ENCODE measurements around the gene ZNF638. TPM values are rescaled to one million over a fixed set of nuclear protein-coding genes. Genes with fewer than 3 reads are reported as not detected.
A peak's percentile ranks its signal among the peaks of the same experiment; 100 is the strongest.
"Not testable (repeated sequence)": the region's sequence is repeated elsewhere in the genome, so short reads cannot be mapped to it uniquely, and the experiment has no call there.

Gene ZNF638
- 84.9 and 96.8 TPM in 2 replicates for polyA plus RNA-seq (2014; cell fraction: cytosol; rRNA removed)
- polyA plus RNA-seq (2014; cell fraction: nucleus; rRNA removed): 265 and 334 TPM in 2 replicates

GRCh38 chr2:71331581-71332434 lies at the start of gene ZNF638:
ZNF638 (plus strand) TSS chr2:71331782; CDS start chr2:71348955, 17,173 bp downstream.
- DNase-seq (ENCODE audit: low spot score): peak; percentile 90

- no peak for DNase-seq (ENCODE audit: low spot score)
Observed at GRCh38 chr2:71281950-71282349, 49.6 kb upstream of the ZNF638 start.

DNA sequence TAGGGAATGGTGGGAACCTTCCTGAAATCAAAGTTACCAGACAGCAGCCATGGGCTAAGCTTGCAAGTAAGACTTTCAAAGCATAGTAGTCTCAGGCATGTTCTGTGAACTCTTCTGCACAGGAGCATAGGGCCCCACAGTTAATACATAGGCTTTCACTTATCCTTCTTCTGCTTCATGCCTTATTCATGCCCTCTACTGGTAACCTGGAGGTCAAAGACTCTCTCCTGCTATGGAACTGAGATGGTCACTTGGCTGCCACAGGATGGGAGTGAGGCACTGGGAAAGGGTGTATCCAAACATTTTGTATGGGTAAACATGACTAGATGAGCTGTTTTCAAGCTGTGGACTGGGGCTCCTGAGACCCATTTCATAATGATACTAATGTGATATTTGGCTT lies 49.1 kb upstream of the ZNF638 start:
- peak; percentile 13 for DNase-seq (ENCODE audit: low spot score)

GRCh38 chr2:71283131-71283530 lies 48.5 kb upstream of the ZNF638 start:
- DNase-seq (ENCODE audit: low spot score): no peak

DNA sequence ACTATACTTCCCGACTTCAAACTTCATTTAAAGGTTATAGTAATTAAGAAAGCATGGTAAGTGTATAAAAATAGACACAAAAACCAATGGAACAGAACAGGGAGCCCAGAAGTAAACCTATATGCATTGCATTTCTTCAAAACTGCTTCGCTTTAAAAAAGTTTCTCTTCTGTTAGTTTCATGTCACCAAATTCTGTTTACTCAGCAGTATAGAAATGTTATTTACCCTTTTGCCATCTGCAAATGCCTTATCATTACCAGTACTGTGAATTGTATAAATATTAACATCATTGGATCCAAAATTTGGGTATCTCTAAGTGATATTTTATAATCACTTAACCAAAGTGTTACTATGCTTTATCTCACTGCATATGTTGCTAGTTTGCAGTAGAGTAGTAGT lies 45.9 kb upstream of the ZNF638 start:
- DNase-seq (ENCODE audit: low spot score): no peak

DNA sequence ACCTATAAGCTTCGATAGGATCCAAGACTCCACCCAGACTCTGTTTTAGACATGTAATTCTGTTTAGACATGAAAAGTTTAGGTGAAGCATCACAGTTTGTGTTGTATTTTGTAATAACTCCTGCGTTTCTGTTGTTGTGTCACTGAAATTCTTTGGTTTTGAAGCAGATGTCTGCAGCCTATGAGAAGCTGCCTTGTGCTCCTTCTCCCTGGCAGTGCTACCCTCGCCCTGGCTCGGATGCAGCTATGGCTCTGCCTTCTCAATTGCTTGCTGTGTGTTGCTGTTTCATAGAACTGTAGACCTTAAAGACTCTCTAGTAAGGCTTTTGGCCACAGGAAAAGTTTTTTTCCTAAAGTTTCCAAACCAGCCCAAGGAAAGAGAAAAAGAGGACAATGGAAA lies 40.2 kb upstream of the ZNF638 start:
- DNase-seq (ENCODE audit: low spot score): no peak

GRCh38 chr2:71292159-71292558 lies 39.4 kb upstream of the ZNF638 start:
- no peak for DNase-seq (ENCODE audit: low spot score)

DNA sequence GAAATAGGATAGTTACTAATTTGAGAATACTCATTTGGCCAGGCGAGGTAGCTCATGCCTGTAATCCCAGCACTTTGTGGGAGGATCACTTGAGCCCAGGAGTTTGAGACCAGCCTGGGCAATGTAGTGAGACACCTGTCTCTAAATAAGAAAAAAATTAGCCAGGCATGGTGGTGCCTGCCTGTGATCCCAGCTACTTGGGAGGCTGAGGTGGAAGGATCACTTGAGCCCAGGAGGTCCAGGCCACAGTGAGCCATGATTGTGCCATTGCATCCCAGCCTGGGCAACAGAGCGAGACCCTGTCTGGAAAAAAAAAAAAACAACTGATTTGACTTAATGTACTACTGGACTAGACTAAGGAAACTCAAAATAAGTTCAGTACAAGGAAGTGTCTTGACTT lies 32.7 kb upstream of the ZNF638 start:
- DNase-seq (ENCODE audit: low spot score): no peak

- peak; percentile 30 for DNase-seq (ENCODE audit: low spot score)
Observed at GRCh38 chr2:71299507-71299906, 32.1 kb upstream of the ZNF638 start.

- no peak for DNase-seq (ENCODE audit: low spot score)
Observed at GRCh38 chr2:71303849-71304248, 27.7 kb upstream of the ZNF638 start.

DNA sequence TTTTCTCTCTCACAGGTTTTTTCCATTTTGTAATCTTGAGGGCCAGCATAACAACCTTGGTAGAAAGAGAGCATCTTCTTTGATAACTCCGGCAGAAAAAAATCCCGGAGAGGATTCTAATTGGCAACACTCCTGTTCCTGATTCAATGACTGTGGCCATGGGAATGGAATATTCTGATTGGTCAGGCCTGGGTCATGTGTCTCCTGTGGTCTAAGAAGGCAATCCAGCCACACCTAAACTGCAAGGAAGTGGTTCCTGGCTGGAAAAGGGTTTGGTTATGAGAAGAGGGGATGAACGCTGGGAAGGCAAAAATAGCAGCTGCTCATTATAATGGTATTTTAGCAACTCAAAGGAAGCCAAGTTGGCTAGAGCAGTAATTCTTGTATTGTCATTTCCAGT lies 24.8 kb upstream of the ZNF638 start:
- DNase-seq (ENCODE audit: low spot score): no peak

DNA sequence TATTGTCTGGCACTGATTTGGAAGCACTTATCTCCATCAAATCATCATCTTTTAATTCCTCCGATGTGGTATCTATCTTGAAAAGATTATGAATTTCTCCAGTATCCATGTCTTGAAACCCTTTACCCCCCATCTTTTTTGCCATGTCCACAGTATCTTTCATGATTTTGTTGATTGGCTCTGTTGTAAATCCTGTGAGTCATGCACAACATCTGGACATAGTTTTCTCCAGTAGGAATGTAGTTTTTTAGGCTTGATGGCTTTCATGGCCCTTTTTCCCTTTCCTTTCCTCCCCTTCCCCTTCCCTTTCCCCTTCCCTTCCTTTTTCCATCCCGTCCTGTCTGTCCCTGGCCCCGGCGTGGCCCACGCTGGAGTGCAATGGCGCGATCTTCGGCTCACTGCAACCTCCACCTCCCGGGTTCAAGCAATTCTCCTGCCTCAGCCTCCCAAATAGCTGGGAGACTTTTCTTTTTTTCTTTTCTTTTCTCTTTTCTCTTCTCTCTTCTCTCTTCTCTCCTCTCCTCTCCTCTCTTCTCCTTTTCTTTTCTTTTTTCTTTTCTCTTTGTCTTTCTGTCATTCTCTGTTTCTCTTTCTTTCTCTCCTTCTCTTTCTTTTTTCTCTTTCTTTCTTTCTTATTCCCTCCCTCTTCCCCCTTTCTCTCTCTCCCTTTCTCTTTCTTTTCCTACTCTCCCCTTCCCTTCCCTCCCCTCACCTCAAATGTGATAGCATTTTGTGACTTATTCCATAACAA lies 18.4 kb upstream of the ZNF638 start:
- DNase-seq (ENCODE audit: low spot score): no peak

DNA sequence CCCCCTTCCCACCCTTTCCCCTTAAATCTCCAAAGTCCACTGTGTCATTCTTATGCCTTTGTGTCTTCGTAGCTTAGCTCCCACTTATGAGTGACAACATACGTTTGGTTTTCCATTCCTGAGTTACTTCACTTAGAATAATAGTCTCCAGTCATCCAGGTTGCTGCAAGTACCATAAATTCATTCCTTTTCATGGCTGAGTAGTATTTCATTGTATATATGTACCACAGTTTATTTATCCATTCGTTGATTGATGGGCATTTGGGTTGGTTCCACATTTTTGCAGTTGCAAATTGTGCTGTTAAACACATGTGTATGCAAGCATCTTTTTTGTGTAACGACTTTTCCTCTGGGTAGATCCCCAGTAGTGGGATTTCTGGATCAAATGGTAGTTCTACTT lies 14.5 kb upstream of the ZNF638 start:
- DNase-seq (ENCODE audit: low spot score): no peak

DNA sequence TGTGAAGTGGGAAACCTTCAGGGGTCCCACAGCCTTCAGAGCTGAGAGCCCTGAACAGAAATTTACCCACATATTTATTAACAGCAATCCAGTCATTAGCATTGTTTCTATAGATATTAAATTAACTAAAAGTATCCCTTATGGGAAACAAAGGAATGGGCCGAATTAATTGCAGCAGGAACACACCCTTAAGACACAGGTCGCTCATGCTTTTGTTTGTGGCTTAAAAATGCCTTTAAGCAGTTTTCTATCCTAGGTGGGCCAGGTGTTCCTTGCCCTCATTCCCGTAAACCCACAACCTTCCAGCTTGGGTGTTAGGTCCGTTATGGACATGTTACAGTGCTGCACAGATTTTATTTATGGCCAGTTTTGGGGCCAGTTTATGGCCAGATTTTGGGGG lies 13.7 kb upstream of the ZNF638 start:
- DNase-seq (ENCODE audit: low spot score): not testable (repeated sequence)

DNA sequence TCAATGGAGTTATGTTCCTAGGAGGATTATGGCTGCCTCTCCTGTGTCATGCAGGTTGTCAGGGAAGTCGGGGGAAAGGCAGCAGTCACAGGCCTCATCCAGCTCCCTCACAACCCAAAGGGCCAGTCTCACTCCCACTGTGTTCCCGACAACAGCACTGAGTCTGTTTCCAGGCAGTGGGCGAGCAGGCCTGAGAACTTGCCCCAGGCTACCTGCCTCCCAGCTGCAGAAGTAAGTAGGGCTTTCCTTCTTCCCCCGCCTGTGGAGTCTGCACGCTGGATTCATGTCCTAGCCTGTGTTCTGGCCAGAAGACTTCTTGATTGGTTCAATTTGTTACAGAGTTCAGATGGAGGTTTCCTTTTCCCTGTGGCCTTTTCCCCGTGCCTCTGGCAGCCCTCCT lies 8.2 kb upstream of the ZNF638 start:
- no peak for DNase-seq (ENCODE audit: low spot score)

DNA sequence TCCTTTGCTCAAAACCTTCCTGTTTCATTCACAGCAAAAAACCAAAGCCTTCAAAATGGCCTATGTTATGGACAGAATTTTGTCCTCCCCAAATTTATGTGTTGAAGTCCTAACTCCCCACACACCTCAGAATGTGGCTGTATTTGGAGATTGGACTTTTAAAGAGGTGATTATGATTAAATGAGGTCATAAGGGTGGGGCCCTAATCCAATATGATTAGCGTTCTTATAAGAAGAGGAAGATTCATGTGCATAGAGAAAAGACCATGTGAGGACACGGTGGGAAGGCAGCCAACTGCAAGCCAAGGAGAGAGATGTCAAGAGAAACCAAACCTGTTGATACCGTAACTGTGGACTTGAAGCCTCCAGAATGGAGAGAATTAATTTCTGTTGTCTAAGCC lies 4.6 kb upstream of the ZNF638 start:
- no peak for DNase-seq (ENCODE audit: low spot score)

DNA sequence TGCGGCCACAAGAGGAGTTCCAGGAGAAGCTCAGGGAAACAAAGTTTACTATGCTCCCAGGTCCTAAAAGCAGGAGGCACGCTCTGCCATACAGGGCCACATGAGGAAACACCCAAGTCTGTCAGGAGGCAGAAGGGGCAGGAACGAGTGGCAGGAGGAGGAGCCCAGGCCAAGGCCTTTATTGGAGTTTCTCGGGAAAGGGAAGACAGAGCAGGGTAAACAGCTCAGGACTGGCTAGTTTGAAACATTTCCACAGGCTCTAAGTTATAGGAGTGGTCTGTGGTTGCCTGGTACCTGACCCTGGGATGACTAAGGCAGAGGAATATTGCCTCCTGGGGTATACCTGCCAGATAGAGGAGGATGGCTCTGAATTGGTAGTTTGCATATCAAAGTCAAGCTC lies 3.7 kb upstream of the ZNF638 start:
- no peak for DNase-seq (ENCODE audit: low spot score)

DNA sequence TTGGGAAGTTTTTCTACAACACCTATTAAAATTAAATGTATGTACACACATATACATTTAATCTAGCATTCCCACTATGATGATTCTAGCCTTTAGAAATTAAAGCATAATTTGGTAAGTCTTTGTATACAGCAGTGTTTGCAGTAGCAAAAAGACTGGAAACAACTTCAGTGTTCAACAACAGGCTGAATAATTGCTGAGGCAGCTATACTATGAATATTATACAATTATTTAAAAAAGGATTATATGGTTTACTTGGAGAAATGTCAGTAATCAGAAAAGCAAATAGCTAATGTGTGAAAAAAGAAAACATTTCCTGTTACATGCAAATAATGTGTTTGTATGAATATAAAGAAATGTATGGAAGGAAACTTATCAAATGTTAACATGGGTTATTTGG lies 1.4 kb upstream of the ZNF638 start:
- DNase-seq (ENCODE audit: low spot score): no peak

DNA sequence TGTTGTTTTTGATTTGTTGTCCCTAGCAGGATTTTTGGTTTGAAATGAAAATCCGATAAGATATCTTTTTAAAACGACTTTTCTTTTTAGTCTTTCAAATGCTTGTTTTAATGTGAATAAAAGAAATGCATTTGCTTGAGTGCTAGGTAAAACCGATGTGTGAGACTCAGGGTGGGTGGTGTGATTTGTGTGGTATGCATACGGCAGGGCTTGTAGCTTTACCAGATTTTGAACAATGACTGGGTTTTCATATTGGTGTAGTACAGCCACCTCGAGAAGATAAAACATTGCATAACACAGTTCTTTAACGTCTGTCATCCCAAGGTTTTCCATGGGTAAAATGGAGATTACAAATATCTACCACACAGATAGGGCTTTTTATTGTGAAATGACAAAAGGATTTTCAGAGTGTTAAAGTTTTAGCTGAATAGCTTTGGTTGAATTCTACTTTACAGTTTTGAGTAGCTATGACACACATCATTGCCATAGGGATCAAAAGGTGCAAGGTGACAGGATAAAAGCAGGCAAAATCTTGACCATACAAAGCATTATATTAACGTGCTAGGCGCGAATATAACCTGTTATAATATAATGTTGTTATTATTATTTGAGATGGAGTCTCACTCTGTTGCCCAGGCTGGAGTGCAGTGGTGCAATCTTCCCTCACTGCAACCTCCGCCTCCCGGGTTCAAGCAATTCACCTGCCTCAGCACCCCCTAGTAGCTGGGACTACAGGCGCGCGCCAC lies 824 bp upstream of the ZNF638 start:
- no peak for DNase-seq (ENCODE audit: low spot score)

GRCh38 chr2:71331331-71331580 lies 326 bp upstream of the ZNF638 start:
- not testable (repeated sequence) for DNase-seq (ENCODE audit: low spot score)

- no peak for DNase-seq (ENCODE audit: low spot score)
Observed at GRCh38 chr2:71332435-71332796, 834 bp downstream of the ZNF638 start.

GRCh38 chr2:71333619-71334018 lies 2.0 kb downstream of the ZNF638 start:
- DNase-seq (ENCODE audit: low spot score): no peak

Data from SK-N-DZ (cell line).